Thoracic aorta (tissue), 2 donors: ENCODE results near the gene PAM16. TPM values are rescaled to one million over a fixed set of nuclear protein-coding genes. Genes with fewer than 3 reads are reported as not detected.

Experiments used
- ATAC-seq: fragments of 150-250 bp; one replicate; pipeline ENCODE4 v1.8.0; 2017; ENCODE audit warnings: low read depth; ENCODE audit not compliant: insufficient number of reproducible peaks, low FRiP score
- DNase-seq: peaks from one replicate; pipeline ENCODE4 v3.0.0-alpha.2; 2020; ENCODE audit warnings: low spot score
- H3K27ac ChIP-seq, 2 donors: fragments of 200-600 bp; sonication (generic); 1 replicate in 1 of 2; 2 replicates in 1 of 2; pipeline ENCODE4 v1.5.1; 2016; ENCODE audit warnings: mild to moderate bottlenecking in 2 of 2, moderate library complexity in 2 of 2
- H3K27me3 ChIP-seq: fragments of 200-600 bp; sonication (generic); replicated peaks from 2 replicates; pipeline ENCODE4 v1.6.0; 2016; ENCODE audit warnings: mild to moderate bottlenecking; ENCODE audit not compliant: insufficient read depth
- H3K36me3 ChIP-seq: fragments of 200-600 bp; sonication (generic); one replicate; pipeline ENCODE4 v1.5.1; 2016
- H3K4me1 ChIP-seq, 2 donors: fragments of 200-600 bp; sonication (generic); 1 replicate in 1 of 2; 2 replicates in 1 of 2; pipeline versions ENCODE4 v1.5.1 to v1.6.0; 2016; ENCODE audit warnings: low read depth in 2 of 2, mild to moderate bottlenecking in 1 of 2; ENCODE audit not compliant: control insufficient read depth in 1 of 2
- H3K4me3 ChIP-seq: fragments of 200-600 bp; sonication (generic); 2 replicates; pipeline ENCODE4 v1.5.1; 2016; ENCODE audit warnings: mild to moderate bottlenecking
- H3K9me3 ChIP-seq: fragments of 200-600 bp; sonication (generic); 2 replicates; pipeline ENCODE4 v1.5.1; 2016
- CTCF ChIP-seq: fragments of 200-600 bp; sonication (generic); IDR thresholded peaks from one replicate; pipeline ENCODE4 v1.5.1; 2019; ENCODE audit warnings: antibody characterized with exemption
- total RNA-seq, 2 donors: library from RNA; depleted of rRNA; stranded (reverse); fragments of >200 nt; gene quantifications; one replicate each; pipeline versions ENCODE4 v1.1.0 to v1.2.3, GENCODE V29; 2016

PAM16 gene
- total RNA-seq, 2 donors from 2014 or later: 18.4 to 21.1 TPM

GRCh38 chr16:4371357-4372000 lies 20.4 kb upstream of the PAM16 start, which contains the start of gene VASN:
VASN (plus strand) TSS chr16:4371848; CDS start chr16:4380878, 9,030 bp downstream.
- H3K4me1 ChIP-seq: peaks cover 38 to 62% of the 10 kb centered on the region in 2 donors
- no peaks in the 10 kb centered on the region for H3K27me3 ChIP-seq
- peak within 1 kb of the TSS; percentile 99 for H3K27ac ChIP-seq
- no peak for TF ChIP-seq CTCF
- H3K4me3 ChIP-seq: peak within 1 kb of the TSS; percentile 85
- H3K9me3 ChIP-seq: no peaks in the 10 kb centered on the region
- no peaks in the 10 kb centered on the region for H3K36me3 ChIP-seq
- ATAC-seq (peak; percentile 31), DNase-seq (no peak)

- peak; percentile 8 for ATAC-seq
- Histone ChIP-seq H3K4me3 (peak overlapping the region; percentile 85), H3K9me3 (no peaks in the 10 kb centered on the region), H3K27me3 (no peaks in the 10 kb centered on the region), H3K27ac (peak overlapping the region; percentile 99), H3K4me1 (peaks cover 38 to 57% of the 10 kb centered on the region in 2 donors), H3K36me3 (no peaks in the 10 kb centered on the region)
- DNase-seq: peak; percentile 85
- no peak for TF ChIP-seq CTCF
Observed at GRCh38 chr16:4370570-4371356, 19.6 kb upstream of the PAM16 start.

GRCh38 chr16:4370151-4370550 lies 19.0 kb upstream of the PAM16 start:
- H3K4me3 ChIP-seq: peak overlapping the region; percentile 8
- no peaks in the 10 kb centered on the region for H3K36me3 ChIP-seq
- no peaks in the 10 kb centered on the region for H3K27me3 ChIP-seq
- H3K27ac ChIP-seq: peak overlapping the region; percentile 99
- no peak for TF ChIP-seq CTCF
- ATAC-seq (no peak), DNase-seq (no peak)
- H3K4me1 ChIP-seq: peaks cover 35 to 51% of the 10 kb centered on the region in 2 donors
- no peaks in the 10 kb centered on the region for H3K9me3 ChIP-seq

GRCh38 chr16:4369007-4369733 lies 18.0 kb upstream of the PAM16 start:
- Histone ChIP-seq H3K9me3 (no peaks in the 10 kb centered on the region), H3K36me3 (peaks cover 6% of the 10 kb centered on the region), H3K4me3 (no peak overlapping the region), H3K27me3 (no peaks in the 10 kb centered on the region), H3K27ac (peak overlapping the region; percentile 99), H3K4me1 (peaks cover 28 to 41% of the 10 kb centered on the region in 2 donors)
- DNase-seq (peak; percentile 54), ATAC-seq (no peak)
- no peak for TF ChIP-seq CTCF

GRCh38 chr16:4367393-4367856 lies 16.3 kb upstream of the PAM16 start:
- Histone ChIP-seq H3K27ac (peak overlapping the region; percentile 99), H3K36me3 (peaks cover 10% of the 10 kb centered on the region), H3K4me3 (no peak overlapping the region), H3K9me3 (no peaks in the 10 kb centered on the region), H3K27me3 (no peaks in the 10 kb centered on the region), H3K4me1 (peaks cover 28 to 41% of the 10 kb centered on the region in 2 donors)
- no peak for DNase-seq
- no peak for TF ChIP-seq CTCF
- no peak for ATAC-seq
